GM12873 (cell line): Measurements from ENCODE around the gene CLEC7A.

Experiments used
- CTCF ChIP-seq: IDR thresholded peaks from 2 replicates; pipeline ENCODE4 v1.5.1; 2012; ENCODE audit warnings: low read depth, mild to moderate bottlenecking, moderate library complexity, low read length, control low read depth; ENCODE audit not compliant: insufficient read depth; ENCODE audit errors: missing control alignments

Gene CLEC7A

GRCh38 chr12:10169104-10169503 lies 39.1 kb upstream of the CLEC7A start:
- no peak for TF ChIP-seq CTCF

- TF ChIP-seq CTCF: no peak
These were observed 37.6 kb upstream of the CLEC7A start for GRCh38 chr12:10167599-10167998.

GRCh38 chr12:10165421-10165820 lies 35.4 kb upstream of the CLEC7A start:
- TF ChIP-seq CTCF: no peak

- no peak for TF ChIP-seq CTCF
These were observed 33.1 kb upstream of the CLEC7A start for GRCh38 chr12:10163084-10163483.

GRCh38 chr12:10160617-10161385 lies 30.8 kb upstream of the CLEC7A start:
- TF ChIP-seq CTCF: no peak

- no peak for TF ChIP-seq CTCF
These were observed 29.3 kb upstream of the CLEC7A start for GRCh38 chr12:10159280-10159679.

- no peak for TF ChIP-seq CTCF
These were observed 28.4 kb upstream of the CLEC7A start for GRCh38 chr12:10158406-10158805.
